ENCODE data around the gene MARK1. TPM values are rescaled to one million over a fixed set of nuclear protein-coding genes. Genes with fewer than 3 reads are reported as not detected.

The MARK1 gene
- total and polyA plus RNA-seq, 4 donors = 3.9 to 15.7 (median 9.5) TPM

GRCh38 chr1:220498188-220498587, 29.7 kb upstream of the MARK1 start:
- Histone ChIP-seq H3K36me3 (ENCODE audit: control insufficient read depth in 1 of 2, insufficient read depth in 2 of 2, low read length in 1 of 2) (no peaks in the 10 kb centered on the region), H3K9me3 (ENCODE audit: control insufficient read depth, low read length) (no peaks in the 10 kb centered on the region), H3K4me1 (ENCODE audit: control insufficient read depth in 1 of 2, insufficient read depth in 2 of 2, low read length in 2 of 2) (no peaks in the 10 kb centered on the region), H3K27me3 (ENCODE audit: control insufficient read depth in 1 of 2, insufficient read depth in 2 of 2, low read length in 1 of 2) (no peaks in the 10 kb centered on the region), H3K27ac (ENCODE audit: low read depth in 1 of 2, low read length in 2 of 2) (no peak overlapping the region), H3K4me3 (ENCODE audit: low read length in 2 of 2) (no peak overlapping the region)
- WGBS, 2 donors = 75 to 77% methylated on average over 2 of the region's 2 CpGs
- ATAC-seq (ENCODE audit: low FRiP score) (no peak), DNase-seq (no peak)
- intact Hi-C loops (cut with DNase I) = no loop called here

GRCh38 chr1:220500372-220500771, 27.6 kb upstream of the MARK1 start:
- no peaks in the 10 kb centered on the region for H3K36me3 ChIP-seq (ENCODE audit: control insufficient read depth in 1 of 2, insufficient read depth in 2 of 2, low read length in 1 of 2)
- 95 to 96% methylated on average over 1 of the region's 1 CpG for WGBS, 2 donors
- intact Hi-C loops (cut with DNase I) = no loop called here
- H3K9me3 ChIP-seq (ENCODE audit: control insufficient read depth, low read length) = no peaks in the 10 kb centered on the region
- H3K4me3 ChIP-seq (ENCODE audit: low read length in 2 of 2) = no peak overlapping the region
- no peak for ATAC-seq (ENCODE audit: low FRiP score)
- H3K27me3 ChIP-seq (ENCODE audit: control insufficient read depth in 1 of 2, insufficient read depth in 2 of 2, low read length in 1 of 2) = no peaks in the 10 kb centered on the region
- no peak for DNase-seq
- no peaks in the 10 kb centered on the region for H3K4me1 ChIP-seq (ENCODE audit: control insufficient read depth in 1 of 2, insufficient read depth in 2 of 2, low read length in 2 of 2)
- no peak overlapping the region for H3K27ac ChIP-seq (ENCODE audit: low read depth in 1 of 2, low read length in 2 of 2)

- 79 to 82% methylated on average over 5 of the region's 5 CpGs for WGBS, 2 donors
- Histone ChIP-seq H3K27me3 (ENCODE audit: control insufficient read depth in 1 of 2, insufficient read depth in 2 of 2, low read length in 1 of 2) (no peaks in the 10 kb centered on the region), H3K27ac (ENCODE audit: low read depth in 1 of 2, low read length in 2 of 2) (no peak overlapping the region), H3K9me3 (ENCODE audit: control insufficient read depth, low read length) (no peaks in the 10 kb centered on the region), H3K4me3 (ENCODE audit: low read length in 2 of 2) (no peak overlapping the region), H3K4me1 (ENCODE audit: control insufficient read depth in 1 of 2, insufficient read depth in 2 of 2, low read length in 2 of 2) (no peaks in the 10 kb centered on the region), H3K36me3 (ENCODE audit: control insufficient read depth in 1 of 2, insufficient read depth in 2 of 2, low read length in 1 of 2) (no peaks in the 10 kb centered on the region)
- intact Hi-C loops (cut with DNase I) = no loop called here
- DNase-seq (no peak), ATAC-seq (ENCODE audit: low FRiP score) (no peak)
Measured at GRCh38 chr1:220504329-220504728, 23.6 kb upstream of the MARK1 start.

- Histone ChIP-seq H3K4me1 (ENCODE audit: control insufficient read depth in 1 of 2, insufficient read depth in 2 of 2, low read length in 2 of 2) (no peaks in the 10 kb centered on the region), H3K9me3 (ENCODE audit: control insufficient read depth, low read length) (no peaks in the 10 kb centered on the region), H3K36me3 (ENCODE audit: control insufficient read depth in 1 of 2, insufficient read depth in 2 of 2, low read length in 1 of 2) (no peaks in the 10 kb centered on the region), H3K27me3 (ENCODE audit: control insufficient read depth in 1 of 2, insufficient read depth in 2 of 2, low read length in 1 of 2) (no peaks in the 10 kb centered on the region), H3K27ac (ENCODE audit: low read depth in 1 of 2, low read length in 2 of 2) (no peak overlapping the region), H3K4me3 (ENCODE audit: low read length in 2 of 2) (no peak overlapping the region)
- intact Hi-C loops (cut with DNase I) = no loop called here
- WGBS, 2 donors = 89 to 90% methylated on average over 5 of the region's 5 CpGs
- no peak for ATAC-seq (ENCODE audit: low FRiP score)
- no peak for DNase-seq
Measured at GRCh38 chr1:220507085-220507484, 20.9 kb upstream of the MARK1 start.

- peaks cover 0 to 1% of the 10 kb centered on the region in 2 donors for H3K27me3 ChIP-seq (ENCODE audit: control insufficient read depth in 1 of 2, insufficient read depth in 2 of 2, low read length in 1 of 2)
- no peaks in the 10 kb centered on the region for H3K4me1 ChIP-seq (ENCODE audit: control insufficient read depth in 1 of 2, insufficient read depth in 2 of 2, low read length in 2 of 2)
- 91% methylated on average over 4 of the region's 4 CpGs for WGBS, 2 donors
- H3K9me3 ChIP-seq (ENCODE audit: control insufficient read depth, low read length) = no peaks in the 10 kb centered on the region
- ATAC-seq (ENCODE audit: low FRiP score) (no peak), DNase-seq (no peak)
- H3K27ac ChIP-seq (ENCODE audit: low read depth in 1 of 2, low read length in 2 of 2) = no peak overlapping the region
- H3K4me3 ChIP-seq (ENCODE audit: low read length in 2 of 2) = no peak overlapping the region
- intact Hi-C loops (cut with DNase I) = no loop called here
- no peaks in the 10 kb centered on the region for H3K36me3 ChIP-seq (ENCODE audit: control insufficient read depth in 1 of 2, insufficient read depth in 2 of 2, low read length in 1 of 2)
Measured at GRCh38 chr1:220511179-220511578, 16.8 kb upstream of the MARK1 start.

- Histone ChIP-seq H3K4me1 (ENCODE audit: control insufficient read depth in 1 of 2, insufficient read depth in 2 of 2, low read length in 2 of 2) (no peaks in the 10 kb centered on the region), H3K27me3 (ENCODE audit: control insufficient read depth in 1 of 2, insufficient read depth in 2 of 2, low read length in 1 of 2) (peaks cover 0 to 1% of the 10 kb centered on the region in 2 donors), H3K36me3 (ENCODE audit: control insufficient read depth in 1 of 2, insufficient read depth in 2 of 2, low read length in 1 of 2) (no peaks in the 10 kb centered on the region), H3K27ac (ENCODE audit: low read depth in 1 of 2, low read length in 2 of 2) (no peak overlapping the region), H3K4me3 (ENCODE audit: low read length in 2 of 2) (no peak overlapping the region), H3K9me3 (ENCODE audit: control insufficient read depth, low read length) (no peaks in the 10 kb centered on the region)
- WGBS, 2 donors = 50 to 58% methylated on average over 4 of the region's 4 CpGs
- no peak for ATAC-seq (ENCODE audit: low FRiP score)
- no peak for DNase-seq
- intact Hi-C loops (cut with DNase I) = no loop called here
Measured at GRCh38 chr1:220511785-220512184, 16.2 kb upstream of the MARK1 start.

GRCh38 chr1:220513834-220514233, 14.1 kb upstream of the MARK1 start:
- Histone ChIP-seq H3K36me3 (ENCODE audit: control insufficient read depth in 1 of 2, insufficient read depth in 2 of 2, low read length in 1 of 2) (no peaks in the 10 kb centered on the region), H3K4me3 (ENCODE audit: low read length in 2 of 2) (no peak overlapping the region), H3K27me3 (ENCODE audit: control insufficient read depth in 1 of 2, insufficient read depth in 2 of 2, low read length in 1 of 2) (peaks cover 0 to 1% of the 10 kb centered on the region in 2 donors), H3K27ac (ENCODE audit: low read depth in 1 of 2, low read length in 2 of 2) (no peak overlapping the region), H3K9me3 (ENCODE audit: control insufficient read depth, low read length) (no peaks in the 10 kb centered on the region), H3K4me1 (ENCODE audit: control insufficient read depth in 1 of 2, insufficient read depth in 2 of 2, low read length in 2 of 2) (no peaks in the 10 kb centered on the region)
- WGBS, 2 donors = 80 to 87% methylated on average over 4 of the region's 4 CpGs
- ATAC-seq (ENCODE audit: low FRiP score) (no peak), DNase-seq (no peak)
- intact Hi-C loops (cut with DNase I) = no loop called here

- no peak overlapping the region for H3K4me3 ChIP-seq (ENCODE audit: low read length in 2 of 2)
- intact Hi-C loops (cut with DNase I) = no loop called here
- 96% methylated on average over 2 of the region's 2 CpGs for WGBS, 2 donors
- H3K9me3 ChIP-seq (ENCODE audit: control insufficient read depth, low read length) = no peaks in the 10 kb centered on the region
- H3K27ac ChIP-seq (ENCODE audit: low read depth in 1 of 2, low read length in 2 of 2) = no peak overlapping the region
- no peak for ATAC-seq (ENCODE audit: low FRiP score)
- H3K27me3 ChIP-seq (ENCODE audit: control insufficient read depth in 1 of 2, insufficient read depth in 2 of 2, low read length in 1 of 2) = peaks cover 0 to 1% of the 10 kb centered on the region in 2 donors
- no peaks in the 10 kb centered on the region for H3K4me1 ChIP-seq (ENCODE audit: control insufficient read depth in 1 of 2, insufficient read depth in 2 of 2, low read length in 2 of 2)
- no peak for DNase-seq
- no peaks in the 10 kb centered on the region for H3K36me3 ChIP-seq (ENCODE audit: control insufficient read depth in 1 of 2, insufficient read depth in 2 of 2, low read length in 1 of 2)
Measured at GRCh38 chr1:220514256-220514655, 13.7 kb upstream of the MARK1 start.

- no peak for DNase-seq
- no peaks in the 10 kb centered on the region for H3K36me3 ChIP-seq (ENCODE audit: control insufficient read depth in 1 of 2, insufficient read depth in 2 of 2, low read length in 1 of 2)
- H3K27ac ChIP-seq (ENCODE audit: low read depth in 1 of 2, low read length in 2 of 2) = no peak overlapping the region
- intact Hi-C loops (cut with DNase I) = no loop called here
- ATAC-seq (ENCODE audit: low FRiP score) = no peak
- H3K27me3 ChIP-seq (ENCODE audit: control insufficient read depth in 1 of 2, insufficient read depth in 2 of 2, low read length in 1 of 2) = peaks cover 0 to 1% of the 10 kb centered on the region in 2 donors
- H3K9me3 ChIP-seq (ENCODE audit: control insufficient read depth, low read length) = no peaks in the 10 kb centered on the region
- WGBS, 2 donors = 74 to 79% methylated on average over 6 of the region's 6 CpGs
- no peaks in the 10 kb centered on the region for H3K4me1 ChIP-seq (ENCODE audit: control insufficient read depth in 1 of 2, insufficient read depth in 2 of 2, low read length in 2 of 2)
- no peak overlapping the region for H3K4me3 ChIP-seq (ENCODE audit: low read length in 2 of 2)
Measured at GRCh38 chr1:220516014-220516721, 11.8 kb upstream of the MARK1 start.
